Measurements from ENCODE around the gene ANGPTL5.

Gene ANGPTL5

DNA sequence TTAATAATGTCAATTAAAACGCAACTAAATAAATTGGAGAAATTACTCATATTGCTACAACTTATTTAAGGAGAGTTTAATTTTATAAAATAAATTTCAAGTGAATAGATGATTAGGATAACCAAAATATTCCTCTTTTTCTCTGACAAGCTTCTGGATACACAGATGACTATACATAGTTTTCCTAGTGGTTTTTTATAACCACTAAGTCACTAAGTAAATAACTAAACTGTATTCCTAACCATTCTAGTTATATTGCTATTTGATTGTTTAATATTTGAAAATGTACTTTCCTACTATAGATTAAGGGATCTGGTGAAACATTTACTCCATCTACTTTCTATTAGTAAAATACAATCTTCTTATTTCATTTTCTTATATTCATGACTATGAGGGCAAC is 4.7 kb upstream of the ANGPTL5 start:
- Histone ChIP-seq H3K27ac (ENCODE audit: low read depth, low read length) (no peak overlapping the region), H3K36me3 (ENCODE audit: insufficient read depth, low read length) (no peaks in the 10 kb centered on the region), H3K27me3 (ENCODE audit: control insufficient read depth in 1 of 2, insufficient read depth in 2 of 2, low read length in 2 of 2) (no peaks in the 10 kb centered on the region), H3K9me3 (ENCODE audit: low read length) (no peaks in the 10 kb centered on the region), H3K9ac (ENCODE audit: low read length) (no peak overlapping the region), H3K4me3 (ENCODE audit: low read depth in 1 of 2, low read length in 2 of 2) (no peak overlapping the region), H3K4me1 (ENCODE audit: insufficient read depth, low read length) (peaks cover 6% of the 10 kb centered on the region)

DNA sequence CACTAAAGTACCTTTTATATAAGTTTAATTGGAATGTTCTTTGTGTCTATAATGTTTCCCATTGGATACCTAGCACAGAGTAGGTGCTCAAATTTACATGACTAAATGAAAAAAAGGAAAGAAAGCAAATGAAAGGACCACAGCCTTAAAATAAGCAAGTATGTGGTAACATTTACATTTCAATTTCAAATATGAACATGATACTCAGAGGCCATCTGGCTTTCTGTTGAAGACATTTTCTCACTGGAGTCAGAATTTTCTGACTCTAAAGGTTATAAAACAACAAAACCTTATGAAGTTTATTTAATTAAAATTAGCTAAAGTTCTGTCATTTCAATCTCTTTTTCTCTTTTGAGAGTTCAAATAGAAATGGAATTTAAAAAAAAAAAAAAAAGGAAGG is 904 bp upstream of the ANGPTL5 start:
- Histone ChIP-seq H3K27ac (ENCODE audit: low read depth, low read length) (no peak overlapping the region), H3K4me1 (ENCODE audit: insufficient read depth, low read length) (peaks cover 20% of the 10 kb centered on the region), H3K27me3 (ENCODE audit: control insufficient read depth in 1 of 2, insufficient read depth in 2 of 2, low read length in 2 of 2) (no peaks in the 10 kb centered on the region), H3K9me3 (ENCODE audit: low read length) (no peaks in the 10 kb centered on the region), H3K36me3 (ENCODE audit: insufficient read depth, low read length) (no peaks in the 10 kb centered on the region), H3K4me3 (ENCODE audit: low read depth in 1 of 2, low read length in 2 of 2) (no peak overlapping the region), H3K9ac (ENCODE audit: low read length) (no peak overlapping the region)

DNA sequence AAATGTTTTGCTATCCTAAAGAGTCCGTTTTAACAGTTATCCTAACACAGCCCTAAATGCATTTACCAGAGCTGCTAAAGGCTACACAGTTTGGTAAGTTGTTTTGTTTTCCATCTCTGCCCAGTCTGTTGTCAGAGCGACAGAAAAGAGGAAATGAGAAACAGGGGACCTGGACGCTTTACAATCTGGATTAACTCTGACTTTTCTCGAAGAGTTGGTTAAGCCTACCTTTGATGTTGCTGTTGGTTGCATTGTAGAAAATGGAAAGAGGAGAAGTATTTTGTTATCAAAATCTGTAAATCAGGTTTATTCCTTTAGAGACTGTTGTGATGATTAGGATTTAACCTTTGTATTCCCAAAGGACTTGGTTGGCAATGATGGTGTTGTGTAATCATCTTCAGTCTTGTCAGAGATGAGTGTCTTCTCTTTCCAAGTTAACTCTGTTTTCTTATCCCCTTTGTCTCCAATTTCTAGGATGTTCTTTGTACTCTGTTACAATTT is 481 bp downstream of the ANGPTL5 start:
- no peaks in the 10 kb centered on the region for H3K9me3 ChIP-seq (ENCODE audit: low read length)
- no peaks in the 10 kb centered on the region for H3K27me3 ChIP-seq (ENCODE audit: control insufficient read depth in 1 of 2, insufficient read depth in 2 of 2, low read length in 2 of 2)
- peak overlapping the region; percentile 68 to 85 for H3K4me3 ChIP-seq (ENCODE audit: low read depth in 1 of 2, low read length in 2 of 2)
- peak overlapping the region; percentile 89 for H3K27ac ChIP-seq (ENCODE audit: low read depth, low read length)
- H3K4me1 ChIP-seq (ENCODE audit: insufficient read depth, low read length), result peaks cover 20% of the 10 kb centered on the region
- H3K36me3 ChIP-seq (ENCODE audit: insufficient read depth, low read length), result no peaks in the 10 kb centered on the region
- peak overlapping the region; percentile 0 for H3K9ac ChIP-seq (ENCODE audit: low read length)

DNA sequence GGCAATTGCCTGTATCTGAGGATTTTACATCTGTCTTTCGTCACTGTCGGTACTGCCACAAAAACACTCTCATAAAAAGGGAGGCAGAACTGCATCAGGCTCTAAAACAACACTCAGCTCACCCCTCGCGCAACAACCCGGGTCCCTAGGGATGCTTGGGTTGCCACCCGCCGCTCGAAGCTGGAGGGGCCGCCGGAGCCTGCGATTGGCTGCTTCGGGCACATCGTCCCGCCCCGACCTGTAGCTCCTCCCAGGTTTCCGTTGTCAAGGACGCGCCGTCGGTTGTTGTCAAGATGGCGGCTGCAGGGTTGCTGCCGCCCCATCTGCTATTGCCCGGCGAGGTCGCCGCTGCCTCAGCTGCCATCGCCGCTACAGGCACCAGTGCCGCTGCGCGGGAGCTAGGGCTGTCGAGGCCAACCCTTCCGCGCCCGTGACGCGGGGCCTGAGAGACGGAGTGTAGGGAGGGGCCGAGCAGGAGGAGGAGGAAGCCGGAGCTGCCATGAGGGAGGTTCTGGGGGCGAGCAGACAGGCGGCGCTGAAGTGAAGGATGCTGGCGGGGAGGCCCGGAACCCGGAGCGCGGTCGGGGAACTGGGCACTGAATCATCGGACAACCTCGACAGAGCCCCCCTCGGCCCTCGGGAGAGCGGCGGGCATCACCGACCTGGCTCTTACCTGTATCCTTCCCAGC is 1.4 kb downstream of the ANGPTL5 start, which contains the start of gene CEP126:
TSS of gene CEP126 (plus strand) at position 273 of the 689 bp plus-strand sequence. CDS start at position 548, 275 bp downstream.
- H3K36me3 ChIP-seq (ENCODE audit: insufficient read depth, low read length), result no peaks in the 10 kb centered on the region
- peak within 1 kb of the TSS; percentile 15 for H3K9ac ChIP-seq (ENCODE audit: low read length)
- no peaks in the 10 kb centered on the region for H3K9me3 ChIP-seq (ENCODE audit: low read length)
- peak within 1 kb of the TSS; percentile 89 for H3K27ac ChIP-seq (ENCODE audit: low read depth, low read length)
- no peaks in the 10 kb centered on the region for H3K27me3 ChIP-seq (ENCODE audit: control insufficient read depth in 1 of 2, insufficient read depth in 2 of 2, low read length in 2 of 2)
- peak within 1 kb of the TSS; percentile 68 to 85 for H3K4me3 ChIP-seq (ENCODE audit: low read depth in 1 of 2, low read length in 2 of 2)
- peaks cover 20% of the 10 kb centered on the region for H3K4me1 ChIP-seq (ENCODE audit: insufficient read depth, low read length)

DNA sequence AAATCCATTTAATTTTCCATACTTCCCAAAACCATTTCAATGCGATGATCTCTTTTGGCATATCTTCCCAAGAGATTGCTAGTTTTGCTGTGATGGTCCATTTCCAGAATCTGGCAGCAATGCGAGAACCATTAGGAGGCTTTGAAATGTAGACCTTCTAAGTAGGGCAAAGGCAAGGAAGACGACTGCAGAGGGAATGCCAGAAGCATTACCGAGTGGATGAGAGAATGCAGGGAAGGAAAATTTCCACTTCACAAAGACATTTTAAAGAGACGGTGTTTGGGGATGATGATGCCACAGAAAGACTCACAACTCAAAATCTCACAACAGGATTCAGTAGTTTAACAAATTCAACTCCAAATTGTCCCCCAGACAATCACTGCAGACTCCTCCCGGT is 2.0 kb downstream of the ANGPTL5 start:
- Histone ChIP-seq H3K9me3 (ENCODE audit: low read length) (no peaks in the 10 kb centered on the region), H3K27me3 (ENCODE audit: control insufficient read depth in 1 of 2, insufficient read depth in 2 of 2, low read length in 2 of 2) (no peaks in the 10 kb centered on the region), H3K27ac (ENCODE audit: low read depth, low read length) (peak overlapping the region; percentile 89), H3K4me3 (ENCODE audit: low read depth in 1 of 2, low read length in 2 of 2) (peak overlapping the region; percentile 68 to 85), H3K36me3 (ENCODE audit: insufficient read depth, low read length) (no peaks in the 10 kb centered on the region), H3K9ac (ENCODE audit: low read length) (peak overlapping the region; percentile 15), H3K4me1 (ENCODE audit: insufficient read depth, low read length) (peaks cover 20% of the 10 kb centered on the region)

DNA sequence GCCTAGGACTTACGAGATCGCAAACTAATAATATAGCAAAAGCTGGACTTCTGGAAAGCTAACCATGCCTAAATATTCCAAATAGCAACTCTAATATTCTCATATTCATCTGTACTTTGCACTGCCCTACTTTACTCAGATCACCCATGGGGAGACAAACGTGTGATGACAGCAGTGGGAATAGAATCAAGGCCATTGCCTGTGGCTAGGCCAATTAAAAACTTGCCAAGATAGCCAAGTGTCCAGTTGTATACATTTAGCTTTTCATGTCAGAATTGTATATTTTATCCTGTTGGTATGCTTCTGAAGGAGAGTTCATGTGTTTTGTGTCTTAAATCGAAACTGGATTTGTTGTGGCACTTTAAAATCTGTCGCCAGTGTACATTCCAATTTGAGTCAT is 2.7 kb downstream of the ANGPTL5 start:
- peak overlapping the region; percentile 89 for H3K27ac ChIP-seq (ENCODE audit: low read depth, low read length)
- no peaks in the 10 kb centered on the region for H3K27me3 ChIP-seq (ENCODE audit: control insufficient read depth in 1 of 2, insufficient read depth in 2 of 2, low read length in 2 of 2)
- H3K36me3 ChIP-seq (ENCODE audit: insufficient read depth, low read length), result no peaks in the 10 kb centered on the region
- H3K9ac ChIP-seq (ENCODE audit: low read length), result no peak overlapping the region
- peaks cover 20% of the 10 kb centered on the region for H3K4me1 ChIP-seq (ENCODE audit: insufficient read depth, low read length)
- no peak overlapping the region for H3K4me3 ChIP-seq (ENCODE audit: low read depth in 1 of 2, low read length in 2 of 2)
- H3K9me3 ChIP-seq (ENCODE audit: low read length), result no peaks in the 10 kb centered on the region

DNA sequence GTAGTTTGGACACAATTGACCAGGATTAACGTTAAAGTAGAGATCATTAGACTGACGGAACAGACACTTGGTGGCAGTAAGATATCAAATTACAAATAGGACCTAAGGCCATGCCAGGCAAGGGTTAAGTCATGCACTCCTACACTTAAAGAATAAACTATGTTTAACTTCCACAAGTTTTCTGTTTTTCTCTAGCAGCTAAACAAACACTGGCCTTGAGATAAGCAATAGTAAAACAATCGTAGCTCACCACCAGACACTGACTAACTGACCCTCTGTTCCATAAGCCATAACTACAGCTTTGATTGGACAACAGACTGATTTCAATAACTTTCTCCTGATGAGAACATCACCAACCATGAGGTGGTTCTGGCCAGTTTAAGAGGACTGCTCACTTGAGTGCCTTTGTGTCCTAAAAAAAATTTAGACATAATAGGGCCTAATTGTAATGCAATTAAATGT is 3.5 kb downstream of the ANGPTL5 start:
- H3K27ac ChIP-seq (ENCODE audit: low read depth, low read length), result peak overlapping the region; percentile 89
- no peaks in the 10 kb centered on the region for H3K27me3 ChIP-seq (ENCODE audit: control insufficient read depth in 1 of 2, insufficient read depth in 2 of 2, low read length in 2 of 2)
- no peaks in the 10 kb centered on the region for H3K9me3 ChIP-seq (ENCODE audit: low read length)
- H3K9ac ChIP-seq (ENCODE audit: low read length), result no peak overlapping the region
- H3K36me3 ChIP-seq (ENCODE audit: insufficient read depth, low read length), result no peaks in the 10 kb centered on the region
- no peak overlapping the region for H3K4me3 ChIP-seq (ENCODE audit: low read depth in 1 of 2, low read length in 2 of 2)
- H3K4me1 ChIP-seq (ENCODE audit: insufficient read depth, low read length), result peaks cover 20% of the 10 kb centered on the region

DNA sequence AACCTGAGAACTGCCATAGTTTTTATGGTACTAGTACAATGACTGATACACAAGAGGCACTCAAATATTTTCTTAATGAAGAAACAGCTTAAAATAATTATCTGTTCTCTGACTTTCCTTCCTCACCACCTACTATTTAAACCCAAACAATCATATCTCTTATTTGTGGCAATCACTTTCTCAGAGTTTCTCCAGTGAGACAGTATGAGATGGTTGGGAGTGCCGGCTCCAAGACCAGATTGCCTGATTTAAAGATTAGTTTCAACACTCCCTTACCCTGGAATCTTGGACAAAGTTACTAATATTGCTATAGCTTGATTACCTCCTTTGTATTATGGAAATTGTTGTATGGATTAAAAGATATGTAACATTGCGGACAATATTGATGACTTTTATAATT is 7.2 kb downstream of the ANGPTL5 start:
- Histone ChIP-seq H3K4me3 (ENCODE audit: low read depth in 1 of 2, low read length in 2 of 2) (no peak overlapping the region), H3K36me3 (ENCODE audit: insufficient read depth, low read length) (no peaks in the 10 kb centered on the region), H3K9ac (ENCODE audit: low read length) (no peak overlapping the region), H3K9me3 (ENCODE audit: low read length) (no peaks in the 10 kb centered on the region), H3K4me1 (ENCODE audit: insufficient read depth, low read length) (peaks cover 9% of the 10 kb centered on the region), H3K27me3 (ENCODE audit: control insufficient read depth in 1 of 2, insufficient read depth in 2 of 2, low read length in 2 of 2) (no peaks in the 10 kb centered on the region), H3K27ac (ENCODE audit: low read depth, low read length) (no peak overlapping the region)

DNA sequence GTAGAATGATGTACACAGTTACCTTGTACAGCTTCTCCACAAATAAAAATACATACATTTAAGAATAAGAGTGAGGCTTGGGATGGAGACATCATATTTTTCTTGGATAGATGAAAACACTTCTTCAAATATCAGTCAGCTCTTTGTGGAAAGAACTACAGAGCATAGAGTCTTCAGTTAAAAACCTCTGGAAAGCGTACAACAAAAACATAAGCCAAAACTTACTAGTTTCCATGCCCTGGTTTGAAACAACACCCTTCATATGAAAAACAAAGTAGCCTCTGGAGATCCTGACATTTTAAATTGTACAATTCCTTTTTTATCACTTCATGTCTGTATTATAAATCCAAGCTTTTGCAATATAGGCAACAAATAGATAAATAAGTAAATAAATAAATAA is 8.5 kb downstream of the ANGPTL5 start:
- no peak overlapping the region for H3K4me3 ChIP-seq (ENCODE audit: low read depth in 1 of 2, low read length in 2 of 2)
- no peaks in the 10 kb centered on the region for H3K36me3 ChIP-seq (ENCODE audit: insufficient read depth, low read length)
- no peak overlapping the region for H3K27ac ChIP-seq (ENCODE audit: low read depth, low read length)
- no peak overlapping the region for H3K9ac ChIP-seq (ENCODE audit: low read length)
- no peaks in the 10 kb centered on the region for H3K27me3 ChIP-seq (ENCODE audit: control insufficient read depth in 1 of 2, insufficient read depth in 2 of 2, low read length in 2 of 2)
- no peaks in the 10 kb centered on the region for H3K9me3 ChIP-seq (ENCODE audit: low read length)
- H3K4me1 ChIP-seq (ENCODE audit: insufficient read depth, low read length), result no peaks in the 10 kb centered on the region

DNA sequence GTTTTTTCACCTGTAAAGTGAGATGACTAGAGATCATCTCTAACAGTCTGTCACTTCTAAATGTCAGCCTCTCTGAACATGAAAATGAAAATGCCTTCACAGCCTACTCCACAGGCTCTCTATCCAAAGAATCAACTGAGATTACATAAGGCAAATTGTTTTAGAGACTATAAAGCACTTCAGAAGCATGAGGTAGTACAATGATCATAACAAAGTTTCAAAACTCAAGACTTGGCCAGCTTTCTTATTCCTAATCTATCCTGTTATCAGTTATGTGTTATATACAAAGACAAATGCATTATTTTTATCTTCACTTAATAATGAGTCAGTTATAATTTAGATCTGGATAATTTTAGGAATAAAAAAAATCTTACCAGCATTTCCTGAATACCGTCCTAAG is 21.8 kb downstream of the ANGPTL5 start:
- Histone ChIP-seq H3K36me3 (ENCODE audit: insufficient read depth, low read length) (no peaks in the 10 kb centered on the region), H3K4me1 (ENCODE audit: insufficient read depth, low read length) (no peaks in the 10 kb centered on the region), H3K9ac (ENCODE audit: low read length) (no peak overlapping the region), H3K9me3 (ENCODE audit: low read length) (no peaks in the 10 kb centered on the region), H3K27me3 (ENCODE audit: control insufficient read depth in 1 of 2, insufficient read depth in 2 of 2, low read length in 2 of 2) (no peaks in the 10 kb centered on the region), H3K4me3 (ENCODE audit: low read depth in 1 of 2, low read length in 2 of 2) (no peak overlapping the region), H3K27ac (ENCODE audit: low read depth, low read length) (no peak overlapping the region)

DNA sequence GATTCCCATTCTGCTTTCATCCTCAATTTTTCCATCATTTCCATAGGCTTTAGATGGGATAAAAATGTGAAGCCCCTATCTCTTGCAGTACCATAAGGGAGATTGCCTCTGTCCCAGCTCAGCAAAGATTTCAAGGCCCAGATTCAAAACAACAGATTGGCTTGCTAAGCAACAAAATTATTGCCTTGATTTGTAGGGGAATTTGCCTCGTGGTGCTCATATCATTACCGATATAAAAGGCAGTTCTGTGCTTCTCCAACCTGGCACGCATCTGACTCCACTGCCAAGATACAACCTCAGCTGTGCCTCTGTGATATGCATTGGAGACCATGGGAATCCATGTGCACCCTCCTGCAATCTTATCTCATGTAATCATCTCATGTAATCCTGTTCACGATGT is 26.6 kb downstream of the ANGPTL5 start:
- Histone ChIP-seq H3K27ac (ENCODE audit: low read depth, low read length) (no peak overlapping the region), H3K9me3 (ENCODE audit: low read length) (no peaks in the 10 kb centered on the region), H3K36me3 (ENCODE audit: insufficient read depth, low read length) (no peaks in the 10 kb centered on the region), H3K4me3 (ENCODE audit: low read depth in 1 of 2, low read length in 2 of 2) (no peak overlapping the region), H3K9ac (ENCODE audit: low read length) (no peak overlapping the region), H3K4me1 (ENCODE audit: insufficient read depth, low read length) (no peaks in the 10 kb centered on the region), H3K27me3 (ENCODE audit: control insufficient read depth in 1 of 2, insufficient read depth in 2 of 2, low read length in 2 of 2) (no peaks in the 10 kb centered on the region)

DNA sequence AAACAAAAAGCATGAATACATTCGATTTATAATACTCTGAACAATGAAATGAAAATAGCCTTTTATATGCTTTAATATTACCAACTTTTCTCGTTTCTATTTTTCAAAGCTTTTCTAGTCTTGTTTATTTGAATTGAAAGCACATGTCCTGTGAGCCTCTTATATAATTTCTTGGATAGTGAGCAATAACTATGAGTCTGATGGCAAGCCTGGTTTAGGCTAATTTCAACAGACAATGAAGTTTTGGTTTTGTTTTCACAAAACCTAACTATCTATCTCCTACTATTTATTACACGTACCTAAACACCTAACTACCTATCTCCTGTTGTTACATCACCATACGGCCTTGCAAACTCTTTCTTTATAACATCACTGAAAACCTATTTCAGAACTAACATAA is 30.7 kb downstream of the ANGPTL5 start:
- H3K4me3 ChIP-seq (ENCODE audit: low read depth in 1 of 2, low read length in 2 of 2), result no peak overlapping the region
- H3K9me3 ChIP-seq (ENCODE audit: low read length), result no peaks in the 10 kb centered on the region
- no peak overlapping the region for H3K27ac ChIP-seq (ENCODE audit: low read depth, low read length)
- no peaks in the 10 kb centered on the region for H3K36me3 ChIP-seq (ENCODE audit: insufficient read depth, low read length)
- H3K9ac ChIP-seq (ENCODE audit: low read length), result no peak overlapping the region
- H3K27me3 ChIP-seq (ENCODE audit: control insufficient read depth in 1 of 2, insufficient read depth in 2 of 2, low read length in 2 of 2), result no peaks in the 10 kb centered on the region
- H3K4me1 ChIP-seq (ENCODE audit: insufficient read depth, low read length), result no peaks in the 10 kb centered on the region
